Measurements from ENCODE around the gene SMARCA5. TPM values are rescaled to one million over a fixed set of nuclear protein-coding genes. Genes with fewer than 3 reads are reported as not detected.
"Not testable (repeated sequence)": the region's sequence is repeated elsewhere in the genome, so short reads cannot be mapped to it uniquely, and the experiment has no call there.

SMARCA5 gene
- total RNA-seq (2014; rRNA removed; shearing (Covaris generic)), result 24.2 and 25.0 TPM in 2 replicates

GRCh38 chr4:143513314-143514168 lies at the start of gene SMARCA5:
Gene SMARCA5 (plus strand): TSS chr4:143513702. CDS start chr4:143513925, 223 bp downstream.
- DNase-seq (ENCODE audit: low spot score), result peak; percentile 98

GRCh38 chr4:143473334-143474126 lies 40.0 kb upstream of the SMARCA5 start:
- DNase-seq (ENCODE audit: low spot score), result no peak

GRCh38 chr4:143477487-143477886 lies 36.0 kb upstream of the SMARCA5 start:
- DNase-seq (ENCODE audit: low spot score), result no peak

- no peak for DNase-seq (ENCODE audit: low spot score)
Observed at GRCh38 chr4:143481361-143481760, 32.1 kb upstream of the SMARCA5 start.

GRCh38 chr4:143482840-143483239 lies 30.7 kb upstream of the SMARCA5 start:
- peak; percentile 49 for DNase-seq (ENCODE audit: low spot score)

GRCh38 chr4:143486314-143486713 lies 27.2 kb upstream of the SMARCA5 start:
- DNase-seq (ENCODE audit: low spot score), result no peak

GRCh38 chr4:143488687-143489086 lies 24.8 kb upstream of the SMARCA5 start:
- no peak for DNase-seq (ENCODE audit: low spot score)

GRCh38 chr4:143489106-143489505 lies 24.4 kb upstream of the SMARCA5 start:
- DNase-seq (ENCODE audit: low spot score), result no peak

- no peak for DNase-seq (ENCODE audit: low spot score)
Observed at GRCh38 chr4:143498021-143498420, 15.5 kb upstream of the SMARCA5 start.

- DNase-seq (ENCODE audit: low spot score), result no peak
Observed at GRCh38 chr4:143502231-143502630, 11.3 kb upstream of the SMARCA5 start.

- DNase-seq (ENCODE audit: low spot score), result no peak
Observed at GRCh38 chr4:143506031-143506430, 7.5 kb upstream of the SMARCA5 start.

- no peak for DNase-seq (ENCODE audit: low spot score)
Observed at GRCh38 chr4:143511906-143512305, 1.6 kb upstream of the SMARCA5 start.

GRCh38 chr4:143512978-143513313 lies 556 bp upstream of the SMARCA5 start:
- DNase-seq (ENCODE audit: low spot score), result no peak

GRCh38 chr4:143514169-143514495 lies 630 bp downstream of the SMARCA5 start:
- DNase-seq (ENCODE audit: low spot score), result peak; percentile 61

- peak; percentile 56 for DNase-seq (ENCODE audit: low spot score)
Observed at GRCh38 chr4:143514497-143514896, 995 bp downstream of the SMARCA5 start.

GRCh38 chr4:143514901-143515300 lies 1.4 kb downstream of the SMARCA5 start:
- no peak for DNase-seq (ENCODE audit: low spot score)

GRCh38 chr4:143515905-143516304 lies 2.4 kb downstream of the SMARCA5 start:
- no peak for DNase-seq (ENCODE audit: low spot score)

- DNase-seq (ENCODE audit: low spot score), result no peak
Observed at GRCh38 chr4:143517764-143518163, 4.3 kb downstream of the SMARCA5 start.

GRCh38 chr4:143524211-143524610 lies 10.7 kb downstream of the SMARCA5 start:
- no peak for DNase-seq (ENCODE audit: low spot score)

- not testable (repeated sequence) for DNase-seq (ENCODE audit: low spot score)
Observed at GRCh38 chr4:143528046-143528445, 14.5 kb downstream of the SMARCA5 start.

- peak; percentile 12 for DNase-seq (ENCODE audit: low spot score)
Observed at GRCh38 chr4:143531380-143531779, 17.9 kb downstream of the SMARCA5 start.

GRCh38 chr4:143531788-143532491 lies 18.4 kb downstream of the SMARCA5 start:
- no peak for DNase-seq (ENCODE audit: low spot score)

Measured in HT-29 (cell line).